Kidney epithelial cell (primary cell): Measurements from ENCODE around the gene LAMB4. TPM values are rescaled to one million over a fixed set of nuclear protein-coding genes. Genes with fewer than 3 reads are reported as not detected.

Experiments used
- DNase-seq: peaks from one replicate; pipeline ENCODE4 v3.0.0-alpha.2; 2010; ENCODE audit warnings: low read depth
- H3K27me3 ChIP-seq: 2 replicates; pipeline ENCODE4 v1.6.0; 2011; ENCODE audit warnings: low read length; ENCODE audit not compliant: control insufficient read depth, insufficient read depth
- H3K36me3 ChIP-seq: 2 replicates; pipeline ENCODE4 v1.5.1; 2011; ENCODE audit warnings: low read length; ENCODE audit not compliant: control insufficient read depth, insufficient read depth
- H3K4me3 ChIP-seq: 2 replicates; pipeline ENCODE4 v1.5.1; 2011; ENCODE audit warnings: low read depth, mild to moderate bottlenecking, control low read depth, low read length
- CTCF ChIP-seq: IDR thresholded peaks from 2 replicates; pipeline ENCODE4 v1.5.1; 2011; ENCODE audit warnings: mild to moderate bottlenecking, moderate library complexity, low read length, control low read depth, inconsistent platforms; ENCODE audit not compliant: insufficient read depth, poor library complexity, severe bottlenecking
- total RNA-seq: library from RNA; depleted of rRNA; stranded (reverse); fragments of >200 nt; gene quantifications from 2 replicates; pipeline ENCODE4 v1.2.3, GENCODE V29; 2015

Gene LAMB4
- total RNA-seq, 1 donor from 2014 or later: not detected

- Histone ChIP-seq H3K36me3 (no peaks in the 10 kb centered on the region), H3K27me3 (no peaks in the 10 kb centered on the region), H3K4me3 (no peak overlapping the region)
- no peak for TF ChIP-seq CTCF
- no peak for DNase-seq
These were observed 117.4 kb downstream of the LAMB4 start for GRCh38 chr7:108012499-108013430.

DNA sequence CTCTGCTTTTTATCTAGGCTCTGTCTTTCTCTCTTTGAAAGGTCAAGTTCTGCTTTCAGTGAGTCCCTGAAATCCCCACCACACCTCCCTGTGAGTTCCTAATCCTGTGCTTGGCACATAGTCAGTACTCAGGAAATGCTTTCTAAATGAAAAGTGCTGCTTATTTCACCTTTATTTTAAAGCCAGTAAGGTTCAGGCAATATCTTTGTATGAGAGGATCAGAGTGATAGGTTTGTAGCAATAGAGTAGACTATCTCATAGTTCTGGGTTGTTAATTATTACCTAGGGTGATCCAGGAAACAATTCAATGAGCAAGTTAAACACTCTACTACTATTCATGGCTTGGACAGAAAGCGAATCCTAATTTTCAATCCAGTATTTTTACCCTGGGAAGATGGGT is 119.8 kb downstream of the LAMB4 start:
- TF ChIP-seq CTCF: no peak
- DNase-seq: no peak
- H3K4me3 ChIP-seq: no peak overlapping the region

DNA sequence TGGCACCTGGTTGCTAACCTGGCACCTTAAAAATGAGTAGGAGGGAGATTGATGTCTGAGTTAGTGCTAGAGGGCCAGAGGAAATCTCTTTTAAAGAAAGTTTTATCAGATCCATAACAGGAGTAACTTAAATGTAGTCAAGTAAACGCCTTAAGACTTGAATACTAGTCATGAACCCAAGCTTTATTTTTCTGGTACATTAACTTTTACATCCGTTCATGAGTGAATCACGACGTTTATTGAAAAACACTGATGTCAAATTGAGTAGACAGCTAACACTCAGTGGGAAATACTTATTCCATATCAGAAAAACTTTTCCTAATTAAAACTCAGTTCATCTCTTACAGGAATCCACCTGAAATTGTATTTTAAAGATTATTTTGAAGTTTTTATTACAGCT is 120.3 kb downstream of the LAMB4 start:
- DNase-seq: no peak
- H3K4me3 ChIP-seq: no peak overlapping the region
- no peaks in the 10 kb centered on the region for H3K27me3 ChIP-seq
- no peaks in the 10 kb centered on the region for H3K36me3 ChIP-seq
- TF ChIP-seq CTCF: no peak

More for the DNA sequence above, 119.8 kb downstream of the LAMB4 start:
- Histone ChIP-seq H3K27me3 (no peaks in the 10 kb centered on the region), H3K36me3 (no peaks in the 10 kb centered on the region)

DNA sequence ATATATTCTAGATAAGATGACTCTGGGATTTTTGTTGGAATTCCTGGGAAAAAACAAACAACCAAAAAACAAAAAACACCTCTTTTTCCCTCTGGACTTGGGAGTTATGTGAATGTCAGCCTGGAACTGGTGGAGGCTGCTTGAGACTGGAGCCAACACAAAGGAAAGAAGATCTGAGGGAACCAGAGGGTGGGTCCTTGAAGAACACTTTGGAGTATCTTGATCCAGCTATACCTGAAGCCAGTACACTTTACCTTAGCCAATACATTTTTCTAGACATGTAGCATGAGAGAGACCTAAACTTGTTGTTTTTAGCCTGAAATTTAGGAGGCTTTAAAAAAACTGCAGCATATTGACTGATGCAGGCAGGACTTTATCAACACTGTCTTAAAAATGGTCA is 121.3 kb downstream of the LAMB4 start:
- H3K36me3 ChIP-seq: no peaks in the 10 kb centered on the region
- no peaks in the 10 kb centered on the region for H3K27me3 ChIP-seq
- no peak for TF ChIP-seq CTCF
- no peak overlapping the region for H3K4me3 ChIP-seq
- DNase-seq: no peak

- DNase-seq: no peak
- H3K36me3 ChIP-seq: no peaks in the 10 kb centered on the region
- no peak overlapping the region for H3K4me3 ChIP-seq
- H3K27me3 ChIP-seq: no peaks in the 10 kb centered on the region
- TF ChIP-seq CTCF: no peak
These were observed 121.9 kb downstream of the LAMB4 start for GRCh38 chr7:108008240-108008639.
